PFSK-1 (cell line): ENCODE measurements around the gene GIMAP8.

Experiments used
- FOXP2 ChIP-seq: optimal IDR thresholded peaks from 2 replicates; pipeline ENCODE3; 2011; ENCODE audit warnings: borderline replicate concordance, control low read depth, inconsistent platforms; ENCODE audit not compliant: insufficient read depth; ENCODE audit errors: extremely low read length, extremely low read depth
- POLR2AphosphoS5 ChIP-seq: IDR thresholded peaks from 2 replicates; pipeline ENCODE4 v1.6.1; 2012; ENCODE audit warnings: low read depth, mild to moderate bottlenecking, control low read depth, low read length, moderate library complexity
- REST ChIP-seq, 2 experiments: IDR thresholded peaks; 2 replicates each; pipeline versions ENCODE4 v1.6.1 to v1.8.0; 2011 to 2012; ENCODE audit warnings: low read depth in 2 of 2, low read length in 2 of 2, control low read depth in 1 of 2, inconsistent platforms in 1 of 2, mild to moderate bottlenecking in 1 of 2, moderate library complexity in 1 of 2; ENCODE audit not compliant: insufficient read depth in 1 of 2
- TAF1 ChIP-seq: IDR thresholded peaks from 2 replicates; pipeline ENCODE4 v1.6.1; 2012; ENCODE audit warnings: low read length, control low read depth, borderline replicate concordance; ENCODE audit not compliant: insufficient read depth

GRCh38 chr7:150507947-150508602, 57.6 kb downstream of the GIMAP8 start:
- no peak for TF ChIP-seq POLR2AphosphoS5
- no peak for TF ChIP-seq FOXP2
- no peak for TF ChIP-seq TAF1
- no peak for TF ChIP-seq REST (IDR thresholded peaks at IDR 0.05; ENCODE audit: insufficient read depth in 1 of 2, low read depth in 2 of 2, low read length in 2 of 2)
